Hematopoietic multipotent progenitor cell (in vitro differentiated cells): ENCODE results near the gene BEAN1. TPM values are rescaled to one million over a fixed set of nuclear protein-coding genes. Genes with fewer than 3 reads are reported as not detected.

ENCODE experiments used
- DNase-seq, 3 donors: peaks; one replicate each; pipeline ENCODE4 v3.0.0-alpha.2; 2011 to 2015; ENCODE audit warnings: low read depth in 2 of 3, low spot score in 2 of 3
- total RNA-seq: library from RNA; depleted of rRNA; stranded (reverse); fragments of >200 nt; gene quantifications from one replicate; pipeline ENCODE4 v1.2.3, GENCODE V29; 2012

BEAN1 gene
- total RNA-seq, 1 donor, result not detected

GRCh38 chr16:66517586-66518263 is 90.6 kb downstream of the BEAN1 start:
- no peak for DNase-seq

GRCh38 chr16:66519482-66520373 is 92.6 kb downstream of the BEAN1 start:
- no peak for DNase-seq

DNA sequence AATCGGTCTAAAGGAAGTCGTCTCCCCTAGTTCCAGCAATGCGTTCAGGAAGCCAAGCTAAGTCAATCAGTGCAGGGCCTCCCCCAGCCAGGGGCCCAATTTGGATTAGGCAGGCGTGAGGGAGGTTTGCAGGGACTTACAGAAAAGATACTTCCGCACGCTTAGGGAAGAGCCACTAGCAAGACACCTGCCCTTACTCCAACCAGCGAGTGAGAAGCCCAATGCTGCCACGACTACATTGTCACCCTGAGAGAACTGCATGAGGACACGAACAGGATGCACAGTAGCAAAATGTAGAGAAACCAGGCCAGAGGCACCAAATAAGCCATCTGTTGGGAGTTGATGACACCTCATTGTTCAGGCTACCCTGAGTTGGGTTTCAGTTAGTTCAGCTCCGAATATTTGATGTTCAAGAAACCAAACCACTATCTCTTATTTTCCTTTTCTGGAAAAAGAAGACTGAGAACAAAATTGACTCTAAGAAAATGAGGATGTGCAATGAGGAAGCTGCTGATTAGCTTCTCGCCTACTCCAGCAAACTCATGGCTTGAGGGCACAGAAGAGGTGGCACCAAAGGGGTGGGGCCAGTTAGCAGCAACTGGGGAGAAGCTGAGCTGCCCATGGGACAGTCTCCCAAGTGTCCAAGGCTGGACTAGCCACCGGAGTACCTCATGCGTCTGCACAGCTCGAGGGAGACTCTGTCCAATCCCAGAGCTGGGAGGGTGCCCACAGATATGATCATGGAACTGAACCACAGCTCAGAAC is 93.5 kb downstream of the BEAN1 start:
- DNase-seq, result peak in 1 of 3 donors; percentile 59

DNA sequence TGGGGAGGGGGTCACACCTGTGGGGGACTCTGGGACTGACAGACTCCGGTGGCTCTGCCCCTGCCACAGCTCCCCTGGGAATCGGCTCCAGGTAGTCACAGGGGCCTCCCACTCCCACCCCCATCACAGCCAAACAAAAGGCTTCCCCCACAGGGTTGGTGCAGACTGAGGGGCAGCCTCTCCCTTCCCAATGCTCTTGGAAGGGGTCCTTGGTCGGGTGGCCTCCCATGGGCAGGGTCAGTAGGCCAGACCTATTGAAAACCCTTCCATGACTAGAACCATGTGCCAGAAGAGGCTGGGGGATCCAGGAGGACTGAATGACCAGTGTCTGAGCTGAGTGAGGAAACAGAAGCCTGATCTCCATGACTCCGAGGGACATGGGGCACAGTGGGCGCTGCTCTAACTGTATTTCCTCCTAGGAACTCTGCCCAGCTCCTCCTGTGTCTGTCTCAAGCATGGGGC is 94.2 kb downstream of the BEAN1 start:
- no peak for DNase-seq

DNA sequence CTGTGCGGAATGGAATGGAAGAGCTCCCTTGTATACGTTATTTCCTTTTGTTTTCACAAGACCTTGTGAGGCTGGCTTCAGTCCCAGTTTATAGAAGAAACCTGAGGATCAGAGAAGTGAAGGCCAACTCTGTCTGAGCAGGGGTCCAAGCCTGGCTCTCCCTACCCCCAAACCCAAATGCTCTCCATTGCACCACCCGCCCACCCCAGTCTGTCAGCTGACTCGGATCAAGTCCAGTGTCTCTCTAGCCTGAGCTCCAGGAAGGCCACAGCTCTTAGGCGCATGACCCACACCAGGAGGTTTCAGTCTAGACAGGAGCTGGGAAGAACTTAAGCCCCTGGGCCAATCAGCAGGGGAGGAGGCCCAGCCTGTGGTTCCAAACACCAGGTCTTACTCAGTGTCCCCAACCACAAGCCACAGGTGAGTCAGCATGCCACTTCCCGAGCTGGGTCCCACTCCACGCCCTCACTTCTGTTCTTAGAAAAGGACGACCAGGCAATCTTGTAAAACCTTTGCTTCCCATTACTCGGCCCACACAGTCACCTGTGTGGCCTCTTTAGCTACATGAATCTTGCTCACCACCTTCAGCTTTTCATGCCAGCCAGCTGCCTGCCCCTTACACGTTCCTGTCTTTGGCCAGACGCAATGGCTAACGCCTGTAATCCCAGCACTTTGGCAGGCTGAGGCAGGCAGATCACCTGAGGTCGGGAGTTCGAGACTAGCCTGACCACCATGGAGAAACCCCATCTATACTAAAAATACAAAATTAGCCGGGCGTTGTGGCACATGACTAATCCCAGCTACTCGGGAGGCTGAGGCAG is 95.1 kb downstream of the BEAN1 start:
- DNase-seq, result peak in 2 of 3 donors; percentile 86 to 92

- no peak for DNase-seq
Measured at GRCh38 chr16:66522816-66523590, 95.9 kb downstream of the BEAN1 start.

DNA sequence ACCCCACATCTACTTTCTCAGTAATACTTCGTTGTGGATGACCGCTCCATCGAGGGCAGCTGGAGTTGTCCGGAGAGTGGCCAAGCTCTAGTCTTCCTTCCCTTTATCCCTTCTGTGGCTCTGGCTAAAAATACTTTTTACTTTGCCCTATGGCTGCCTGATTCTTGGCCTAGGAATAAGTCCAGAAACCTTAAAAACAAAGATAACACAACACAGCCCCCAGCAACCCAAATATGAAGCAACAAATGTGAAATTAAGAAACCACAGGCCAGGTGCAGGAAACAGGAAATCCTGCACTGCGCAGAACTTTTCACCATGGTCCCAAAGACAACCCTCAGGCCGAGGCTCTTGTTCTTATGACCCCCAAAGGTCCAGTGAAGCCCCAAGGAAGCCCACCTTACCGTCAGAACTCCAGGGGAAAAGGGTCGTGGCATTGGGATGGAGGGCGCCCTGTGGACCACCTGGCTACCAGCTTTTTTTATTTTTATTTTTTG is 96.8 kb downstream of the BEAN1 start:
- peak in 2 of 3 donors; percentile 84 to 93 for DNase-seq

GRCh38 chr16:66524601-66525164 is 97.6 kb downstream of the BEAN1 start:
- peak in 2 of 3 donors; percentile 89 to 97 for DNase-seq

DNA sequence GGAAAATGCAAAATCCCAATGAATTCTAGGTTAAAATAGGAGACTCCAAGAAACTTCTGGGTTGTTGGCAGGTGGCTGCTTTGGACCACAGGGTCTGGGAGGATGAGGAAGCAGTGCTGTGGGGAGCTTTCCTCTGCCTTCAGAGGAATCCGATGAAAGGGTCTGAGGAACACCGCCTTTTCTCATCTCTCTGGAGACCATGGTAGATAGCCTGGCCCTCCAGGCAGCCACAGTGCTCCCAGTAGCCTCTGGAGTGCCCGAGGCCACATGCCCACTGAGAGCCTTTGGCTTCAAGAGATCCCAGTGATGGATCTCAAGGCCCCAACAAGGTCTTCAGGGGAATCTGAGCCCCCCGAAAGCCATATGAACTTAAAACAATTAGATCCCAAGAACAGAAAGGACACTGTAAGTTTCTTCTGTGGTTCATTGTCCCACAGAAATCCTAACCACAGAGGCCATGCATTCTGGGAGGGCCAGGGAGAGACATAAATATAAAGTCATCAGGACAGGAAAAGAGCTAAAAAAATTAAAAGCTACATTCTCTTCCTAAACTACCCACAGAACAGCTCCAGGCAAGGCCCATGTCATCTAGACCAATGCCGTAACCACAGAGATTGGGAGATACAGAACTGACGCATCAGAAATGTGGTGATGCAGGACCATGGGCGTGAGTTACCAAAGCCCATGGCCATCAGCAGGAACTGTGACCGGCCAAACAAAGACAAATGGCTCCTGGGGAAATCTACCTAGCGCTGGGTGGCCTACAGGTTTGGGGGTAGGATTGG is 98.5 kb downstream of the BEAN1 start:
- DNase-seq, result peak in 2 of 3 donors; percentile 63 to 68

- DNase-seq, result no peak
Measured at GRCh38 chr16:66528294-66528693, 101.2 kb downstream of the BEAN1 start.

- no peak for DNase-seq
Measured at GRCh38 chr16:66529475-66529874, 102.4 kb downstream of the BEAN1 start.

Other genes starting within 250 kb of the BEAN1 start
- gene CDH5, start 60.6 kb upstream of the BEAN1 start, total RNA-seq, result 0.27 TPM
- gene TK2, start 122.8 kb downstream of the BEAN1 start, total RNA-seq, result 15.3 TPM
- gene CKLF, start 125.3 kb downstream of the BEAN1 start, total RNA-seq, result 46.3 TPM
- gene CMTM1, start 139.1 kb downstream of the BEAN1 start, total RNA-seq, result 6.5 TPM
- 0.54 TPM for gene CMTM2, start 152.2 kb downstream of the BEAN1 start, total RNA-seq
- gene CMTM3, start 177.4 kb downstream of the BEAN1 start, total RNA-seq, result 24.0 TPM